IMR-90 (cell line): ENCODE measurements around the gene THRAP3. TPM values are rescaled to one million over a fixed set of nuclear protein-coding genes. Genes with fewer than 3 reads are reported as not detected.

Experiments used
- ATAC-seq: fragments of 200-7000 bp; cut with Tn5 transposase; 2 replicates; pipeline ENCODE4 v1.9.1; 2020; ENCODE audit warnings: low read depth, mild to moderate bottlenecking, moderate library complexity
- BruUV-seq: library from RNA; stranded (reverse); fragments of 400-500 nt; replicated peaks from 2 replicates; lab custom pipeline; 2021; lab: Mats Ljungman, UMichigan
- CTCF ChIA-PET: fragments of 300-600 bp; formaldehyde crosslinking; extraction: SDS; loops from one replicate; lab custom pipeline; 2021; ENCODE audit warnings: antibody characterized with exemption; lab: Yijun Ruan, JAX
- POLR2A ChIA-PET: fragments of 300-600 bp; sonication (Branson Sonifier 250); formaldehyde crosslinking; loops from one replicate; lab custom pipeline; 2022; ENCODE audit warnings: antibody characterized with exemption; ENCODE audit not compliant: unreplicated experiment; lab: Charles Lee
- DNase-seq: peaks from one replicate; pipeline ENCODE4 v3.0.0; 2013
- H2AFZ ChIP-seq: replicated peaks from 2 replicates; pipeline ENCODE3; 2013; ENCODE audit warnings: low read length, mild to moderate bottlenecking; ENCODE audit not compliant: poor library complexity
- H2AK5ac ChIP-seq: 2 replicates; pipeline ENCODE4 v1.6.1; 2013; ENCODE audit warnings: low read depth, low read length, inconsistent platforms
- H2AK9ac ChIP-seq: replicated peaks from 2 replicates; pipeline ENCODE3; 2013; ENCODE audit warnings: mild to moderate bottlenecking, low read depth, low read length, moderate library complexity; ENCODE audit not compliant: poor library complexity
- H2BK120ac ChIP-seq: 2 replicates; pipeline ENCODE4 v1.6.1; 2013; ENCODE audit warnings: low read depth, low read length, inconsistent platforms
- H2BK15ac ChIP-seq: 3 replicates; pipeline ENCODE4 v1.6.1; 2013; ENCODE audit warnings: low read depth, low read length, inconsistent platforms
- H2BK20ac ChIP-seq: 2 replicates; pipeline ENCODE4 v1.6.1; 2013; ENCODE audit warnings: low read depth, mild to moderate bottlenecking, inconsistent platforms, low read length, moderate library complexity
- H2BK5ac ChIP-seq: 2 replicates; pipeline ENCODE4 v1.6.1; 2013; ENCODE audit warnings: mild to moderate bottlenecking, low read depth, low read length, inconsistent platforms; ENCODE audit not compliant: poor library complexity, severe bottlenecking
- H3K14ac ChIP-seq: replicated peaks from 2 replicates; pipeline ENCODE4 v1.6.1; 2013; ENCODE audit warnings: low read depth, low read length, inconsistent platforms
- H3K18ac ChIP-seq: 2 replicates; pipeline ENCODE4 v1.6.1; 2013; ENCODE audit warnings: low read depth, low read length, control low read depth
- H3K23ac ChIP-seq: 2 replicates; pipeline ENCODE4 v1.6.1; 2013; ENCODE audit warnings: low read depth, low read length, inconsistent platforms
- H3K27ac ChIP-seq: 2 replicates; pipeline ENCODE4 v1.5.1; 2013; ENCODE audit warnings: mild to moderate bottlenecking, control low read depth, low read length; ENCODE audit not compliant: insufficient read depth
- H3K27me3 ChIP-seq: 2 replicates; pipeline ENCODE4 v1.6.1; 2013; ENCODE audit warnings: low read length; ENCODE audit not compliant: control insufficient read depth, insufficient read depth
- H3K36me3 ChIP-seq: 2 replicates; pipeline ENCODE4 v1.6.1; 2013; ENCODE audit warnings: low read length, mixed read lengths; ENCODE audit not compliant: control insufficient read depth, insufficient read depth
- H3K4ac ChIP-seq: 2 replicates; pipeline ENCODE4 v1.6.1; 2013; ENCODE audit warnings: low read depth, low read length, inconsistent platforms
- H3K4me1 ChIP-seq: 2 replicates; pipeline ENCODE4 v1.6.1; 2013; ENCODE audit warnings: low read length, mixed read lengths; ENCODE audit not compliant: control insufficient read depth, insufficient read depth
- H3K4me2 ChIP-seq: 2 replicates; pipeline ENCODE4 v1.6.1; 2013; ENCODE audit warnings: low read depth, mild to moderate bottlenecking, control low read depth, low read length, moderate library complexity
- H3K4me3 ChIP-seq: 2 replicates; pipeline ENCODE4 v1.5.1; 2013; ENCODE audit warnings: low read depth, mild to moderate bottlenecking, control low read depth, low read length, moderate library complexity; ENCODE audit not compliant: insufficient read depth
- H3K56ac ChIP-seq: 2 replicates; pipeline ENCODE4 v1.6.1; 2013; ENCODE audit warnings: low read length, inconsistent platforms; ENCODE audit not compliant: insufficient read depth; ENCODE audit errors: extremely low read depth
- H3K79me1 ChIP-seq, 2 experiments: 2 replicates each; pipeline ENCODE4 v1.6.1; 2013; ENCODE audit warnings: low read length in 2 of 2, inconsistent platforms in 1 of 2, low read depth in 1 of 2
- H3K9ac ChIP-seq: 2 replicates; pipeline ENCODE4 v1.6.1; 2013; ENCODE audit warnings: low read depth, low read length, control low read depth
- H3K9me1 ChIP-seq: 2 replicates; pipeline ENCODE4 v1.6.1; 2013; ENCODE audit warnings: low read length, inconsistent platforms; ENCODE audit not compliant: insufficient read depth
- H3K9me3 ChIP-seq: 2 replicates; pipeline ENCODE4 v1.6.1; 2013; ENCODE audit warnings: low read length; ENCODE audit not compliant: control insufficient read depth, insufficient read depth
- H4K20me1 ChIP-seq: 2 replicates; pipeline ENCODE4 v1.6.1; 2013; ENCODE audit warnings: low read length, inconsistent platforms; ENCODE audit not compliant: insufficient read depth
- H4K5ac ChIP-seq: 2 replicates; pipeline ENCODE4 v1.6.1; 2013; ENCODE audit warnings: mild to moderate bottlenecking, low read depth, low read length, control low read depth
- H4K8ac ChIP-seq, 2 experiments: 2 replicates each; pipeline ENCODE4 v1.6.1; 2013; ENCODE audit warnings: low read depth in 2 of 2, low read length in 2 of 2, control low read depth in 1 of 2, inconsistent platforms in 1 of 2
- H4K91ac ChIP-seq: 2 replicates; pipeline ENCODE4 v1.6.1; 2013; ENCODE audit warnings: low read depth, low read length, inconsistent platforms; ENCODE audit not compliant: insufficient read depth
- BHLHE40 ChIP-seq: fragments of 150-350 bp; IDR thresholded peaks from 2 replicates; pipeline ENCODE4 v1.6.1; 2016; ENCODE audit warnings: mild to moderate bottlenecking, low read depth, low read length
- CEBPB ChIP-seq: IDR thresholded peaks from 2 replicates; pipeline ENCODE4 v1.6.1; 2012; ENCODE audit warnings: low read depth, low read length, improper control_type of control experiment
- CHD1 ChIP-seq: IDR thresholded peaks from 2 replicates; pipeline ENCODE4 v1.6.1; 2012; ENCODE audit warnings: low read depth, low read length, improper control_type of control experiment
- FOS ChIP-seq: fragments of 150-350 bp; IDR thresholded peaks from 2 replicates; pipeline ENCODE4 v1.6.1; 2016; ENCODE audit warnings: low read depth, low read length
- MAFK ChIP-seq: IDR thresholded peaks from 2 replicates; pipeline ENCODE4 v1.6.1; 2012; ENCODE audit warnings: low read depth, low read length, improper control_type of control experiment
- MAZ ChIP-seq: IDR thresholded peaks from 2 replicates; pipeline ENCODE4 v1.6.1; 2012; ENCODE audit warnings: low read depth, mild to moderate bottlenecking, low read length, improper control_type of control experiment, moderate library complexity, borderline replicate concordance
- MXI1 ChIP-seq: IDR thresholded peaks from 2 replicates; pipeline ENCODE4 v1.6.1; 2012; ENCODE audit warnings: low read depth, mild to moderate bottlenecking, low read length, moderate library complexity, borderline replicate concordance
- NFE2L2 ChIP-seq: fragments of 150-350 bp; IDR thresholded peaks from 2 replicates; pipeline ENCODE4 v1.6.1; 2016; ENCODE audit warnings: low read depth, mild to moderate bottlenecking, low read length
- POLR2A ChIP-seq: IDR thresholded peaks from 2 replicates; pipeline ENCODE4 v1.6.1; 2012; ENCODE audit warnings: mild to moderate bottlenecking, low read depth, low read length
- RAD21 ChIP-seq: IDR thresholded peaks from 2 replicates; pipeline ENCODE4 v1.6.1; 2012; ENCODE audit warnings: low read length, improper control_type of control experiment
- RCOR1 ChIP-seq: IDR thresholded peaks from 2 replicates; pipeline ENCODE4 v1.6.1; 2012; ENCODE audit warnings: mild to moderate bottlenecking, low read length, improper control_type of control experiment; ENCODE audit not compliant: insufficient replicate concordance
- RFX5 ChIP-seq: IDR thresholded peaks from 2 replicates; pipeline ENCODE4 v1.8.0; 2012; ENCODE audit warnings: low read depth, mild to moderate bottlenecking, low read length, moderate library complexity
- SMC3 ChIP-seq: fragments of 150-350 bp; IDR thresholded peaks from 2 replicates; pipeline ENCODE4 v1.6.1; 2016; ENCODE audit warnings: low read depth, mild to moderate bottlenecking, antibody characterized with exemption, low read length, moderate library complexity
- WGBS, 2 experiments: methylation state at CpG; one replicate each; pipeline versions ENCODE4 v1.1.5 to v1.1.7; 2013; ENCODE audit warnings: missing lambda C conversion rate in 2 of 2; ENCODE audit not compliant: insufficient read length in 1 of 2; ENCODE audit errors: extremely low coverage in 2 of 2; 5-methylcytosine and 5-hydroxymethylcytosine counted together
- dilution Hi-C: fragments of 300-500 bp; cut with HindIII; formaldehyde crosslinking; loops from one replicate; pipeline ENCODE4 v1.14.3; 2018; ENCODE audit warnings: low sequenced_read_pairs; ENCODE audit not compliant: unreplicated experiment
- in situ Hi-C: fragments of 300-500 bp; cut with MboI; formaldehyde crosslinking; loops from 3 replicates; pipeline ENCODE4 v1.14.3; 2019; ENCODE audit warnings: low sequenced_read_pairs, inconsistent platforms, mixed read lengths
- intact Hi-C: fragments of 100-400 bp; cut with micrococcal nuclease; formaldehyde crosslinking; loops from 2 replicates; pipeline ENCODE4 v1.10.0; 2022
- polyA plus RNA-seq, 3 experiments: library from polyadenylated mRNA; depleted of rRNA; stranded (reverse); fragments of >200 nt; gene quantifications; 2 replicates each; pipeline ENCODE4 v1.2.3, GENCODE V29; 2012; ENCODE audit warnings: low replicate concordance in 1 of 3
- total RNA-seq: library from RNA; depleted of rRNA; stranded (reverse); fragments of >200 nt; gene quantifications from 2 replicates; pipeline ENCODE4 v1.2.3, GENCODE V29; 2012
- TF ChIP-seq, protein P1 (sequence below): fragments of 150-350 bp; IDR thresholded peaks from 2 replicates; pipeline ENCODE4 v1.6.1; 2016; ENCODE audit warnings: low read depth, mild to moderate bottlenecking, low read length, moderate library complexity, borderline replicate concordance
- TF ChIP-seq, protein P2 (sequence below): fragments of 150-350 bp; IDR thresholded peaks from 2 replicates; pipeline ENCODE4 v1.6.1; 2017; ENCODE audit warnings: mild to moderate bottlenecking, antibody characterized with exemption, low read length, low read depth
- TF ChIP-seq, protein P3 (sequence below): conservative IDR thresholded peaks from 2 replicates; pipeline ENCODE4 v1.5.1; 2012; ENCODE audit warnings: mild to moderate bottlenecking, low read depth, low read length, improper control_type of control experiment

Gene THRAP3
- total and polyA plus RNA-seq, 2 of the 4 experiments (the other 2 are of a cell fraction): 60.6 to 66.5 TPM

DNA sequence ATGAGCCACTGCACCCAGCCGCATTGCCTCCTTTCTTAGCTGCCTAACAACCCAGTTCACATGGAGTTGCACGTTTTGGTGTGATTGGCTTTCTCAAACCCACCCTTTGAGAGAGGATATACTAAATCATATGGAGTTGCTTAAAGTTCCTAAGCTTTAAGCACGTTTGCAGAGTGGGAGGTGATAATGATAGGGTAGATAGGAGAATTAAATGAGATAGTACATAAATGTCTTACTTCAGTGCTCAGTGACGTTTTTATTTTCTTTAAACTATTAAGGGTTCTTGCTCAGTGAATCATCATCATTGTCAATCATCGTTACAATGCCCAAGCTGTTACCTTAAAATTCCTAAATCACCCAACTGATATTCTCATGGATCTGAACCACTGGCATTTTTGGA lies 79.0 kb downstream of the THRAP3 start:
- intact Hi-C loops: no loop called here
- POLR2A ChIA-PET: no interaction called here

More for the DNA sequence above, 79.0 kb downstream of the THRAP3 start:
- Histone ChIP-seq H2BK5ac (no peak overlapping the region), H3K27ac (no peak overlapping the region), H2BK120ac (no peak overlapping the region), H3K79me1 (peaks cover 29 to 63% of the 10 kb centered on the region in 2 experiments; a peak in 3 of 4 replicates), H3K4me1 (peaks cover 8% of the 10 kb centered on the region), H3K4me3 (no peak overlapping the region), H3K9ac (no peak overlapping the region), H3K9me3 (no peaks in the 10 kb centered on the region), H3K14ac (no peak overlapping the region), H2BK20ac (no peak overlapping the region), H4K20me1 (peaks cover 17% of the 10 kb centered on the region; the same call in 1 of the 2 replicates), H2BK15ac (no peak overlapping the region), H3K9me1 (peaks cover 14% of the 10 kb centered on the region), H3K27me3 (no peaks in the 10 kb centered on the region), H3K56ac (no peak overlapping the region), H4K91ac (no peak overlapping the region), H3K36me3 (peaks cover 45% of the 10 kb centered on the region), H3K18ac (no peak overlapping the region), H3K4ac (no peak overlapping the region), H4K5ac (no peak overlapping the region), H3K4me2 (no peak overlapping the region), H2AK5ac (no peak overlapping the region), H4K8ac (no peak overlapping the region), H2AK9ac (no peak overlapping the region), H3K23ac (no peak overlapping the region), H2AFZ (no peak overlapping the region)
- no TSS peak for BruUV-seq
- ATAC-seq: no peak
- DNase-seq: no peak
- in situ Hi-C loops: no loop called here
- CTCF ChIA-PET: no interaction called here
- dilution Hi-C loops: no loop called here
- no peak for TF ChIP-seq RAD21
- no peak for TF ChIP-seq MAFK
- no peak for TF ChIP-seq MAZ
- no peak for TF ChIP-seq RCOR1
- TF ChIP-seq CHD1: no peak
- no peak for TF ChIP-seq BHLHE40
- no peak for TF ChIP-seq CEBPB
- TF ChIP-seq FOS: no peak
- TF ChIP-seq POLR2A: no peak
- TF ChIP-seq, protein P1, sequence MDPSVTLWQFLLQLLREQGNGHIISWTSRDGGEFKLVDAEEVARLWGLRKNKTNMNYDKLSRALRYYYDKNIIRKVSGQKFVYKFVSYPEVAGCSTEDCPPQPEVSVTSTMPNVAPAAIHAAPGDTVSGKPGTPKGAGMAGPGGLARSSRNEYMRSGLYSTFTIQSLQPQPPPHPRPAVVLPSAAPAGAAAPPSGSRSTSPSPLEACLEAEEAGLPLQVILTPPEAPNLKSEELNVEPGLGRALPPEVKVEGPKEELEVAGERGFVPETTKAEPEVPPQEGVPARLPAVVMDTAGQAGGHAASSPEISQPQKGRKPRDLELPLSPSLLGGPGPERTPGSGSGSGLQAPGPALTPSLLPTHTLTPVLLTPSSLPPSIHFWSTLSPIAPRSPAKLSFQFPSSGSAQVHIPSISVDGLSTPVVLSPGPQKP: no peak
- no peak for TF ChIP-seq NFE2L2
- TF ChIP-seq, protein P2, sequence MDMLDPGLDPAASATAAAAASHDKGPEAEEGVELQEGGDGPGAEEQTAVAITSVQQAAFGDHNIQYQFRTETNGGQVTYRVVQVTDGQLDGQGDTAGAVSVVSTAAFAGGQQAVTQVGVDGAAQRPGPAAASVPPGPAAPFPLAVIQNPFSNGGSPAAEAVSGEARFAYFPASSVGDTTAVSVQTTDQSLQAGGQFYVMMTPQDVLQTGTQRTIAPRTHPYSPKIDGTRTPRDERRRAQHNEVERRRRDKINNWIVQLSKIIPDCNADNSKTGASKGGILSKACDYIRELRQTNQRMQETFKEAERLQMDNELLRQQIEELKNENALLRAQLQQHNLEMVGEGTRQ: no peak
- TF ChIP-seq MXI1: no peak
- no peak for TF ChIP-seq SMC3
- TF ChIP-seq, protein P3, sequence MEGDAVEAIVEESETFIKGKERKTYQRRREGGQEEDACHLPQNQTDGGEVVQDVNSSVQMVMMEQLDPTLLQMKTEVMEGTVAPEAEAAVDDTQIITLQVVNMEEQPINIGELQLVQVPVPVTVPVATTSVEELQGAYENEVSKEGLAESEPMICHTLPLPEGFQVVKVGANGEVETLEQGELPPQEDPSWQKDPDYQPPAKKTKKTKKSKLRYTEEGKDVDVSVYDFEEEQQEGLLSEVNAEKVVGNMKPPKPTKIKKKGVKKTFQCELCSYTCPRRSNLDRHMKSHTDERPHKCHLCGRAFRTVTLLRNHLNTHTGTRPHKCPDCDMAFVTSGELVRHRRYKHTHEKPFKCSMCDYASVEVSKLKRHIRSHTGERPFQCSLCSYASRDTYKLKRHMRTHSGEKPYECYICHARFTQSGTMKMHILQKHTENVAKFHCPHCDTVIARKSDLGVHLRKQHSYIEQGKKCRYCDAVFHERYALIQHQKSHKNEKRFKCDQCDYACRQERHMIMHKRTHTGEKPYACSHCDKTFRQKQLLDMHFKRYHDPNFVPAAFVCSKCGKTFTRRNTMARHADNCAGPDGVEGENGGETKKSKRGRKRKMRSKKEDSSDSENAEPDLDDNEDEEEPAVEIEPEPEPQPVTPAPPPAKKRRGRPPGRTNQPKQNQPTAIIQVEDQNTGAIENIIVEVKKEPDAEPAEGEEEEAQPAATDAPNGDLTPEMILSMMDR: no peak
- no peak for TF ChIP-seq RFX5
- WGBS, 2 experiments: no CpG with 5 or more reads among the region's 5 CpGs
